Epidermal melanocyte (primary cell): ENCODE results near the gene MAP3K9.
"Not testable (repeated sequence)": the region's sequence is repeated elsewhere in the genome, so short reads cannot be mapped to it uniquely, and the experiment has no call there.

Experiments used
- DNase-seq: peaks from one replicate; pipeline ENCODE4 v3.0.0; 2011; ENCODE audit warnings: low spot score; ENCODE audit not compliant: insufficient read length

The MAP3K9 gene

GRCh38 chr14:70726651-70727375, 82.5 kb downstream of the MAP3K9 start:
- DNase-seq: no peak

- no peak for DNase-seq
These were observed 84.4 kb downstream of the MAP3K9 start for GRCh38 chr14:70724944-70725343.

GRCh38 chr14:70724110-70724509, 85.2 kb downstream of the MAP3K9 start:
- no peak for DNase-seq

GRCh38 chr14:70723276-70723675, 86.0 kb downstream of the MAP3K9 start:
- no peak for DNase-seq

- DNase-seq: no peak
These were observed 86.9 kb downstream of the MAP3K9 start for GRCh38 chr14:70722418-70722817.

GRCh38 chr14:70721542-70721941, 87.8 kb downstream of the MAP3K9 start:
- no peak for DNase-seq

- no peak for DNase-seq
These were observed 90.8 kb downstream of the MAP3K9 start for GRCh38 chr14:70718383-70719118.

GRCh38 chr14:70716958-70717357, 92.4 kb downstream of the MAP3K9 start:
- DNase-seq: no peak

- DNase-seq: no peak
These were observed 92.8 kb downstream of the MAP3K9 start for GRCh38 chr14:70716483-70716882.

GRCh38 chr14:70714055-70714550, 95.2 kb downstream of the MAP3K9 start:
- DNase-seq: peak; percentile 32

- DNase-seq: no peak
These were observed 95.8 kb downstream of the MAP3K9 start for GRCh38 chr14:70713511-70713916.

- DNase-seq: no peak
These were observed 96.2 kb downstream of the MAP3K9 start for GRCh38 chr14:70713096-70713495.

- no peak for DNase-seq
These were observed 97.9 kb downstream of the MAP3K9 start for GRCh38 chr14:70711451-70711850.

- no peak for DNase-seq
These were observed 99.5 kb downstream of the MAP3K9 start for GRCh38 chr14:70709726-70710382.

- DNase-seq: no peak
These were observed 100.4 kb downstream of the MAP3K9 start for GRCh38 chr14:70708717-70709570.

- DNase-seq: no peak
These were observed 101.9 kb downstream of the MAP3K9 start for GRCh38 chr14:70707138-70708038.

GRCh38 chr14:70706177-70706576, 103.1 kb downstream of the MAP3K9 start:
- DNase-seq: no peak

- DNase-seq: no peak
These were observed 104.4 kb downstream of the MAP3K9 start for GRCh38 chr14:70704960-70705359.

GRCh38 chr14:70703621-70704168, 105.6 kb downstream of the MAP3K9 start:
- DNase-seq: not testable (repeated sequence)

GRCh38 chr14:70702161-70702560, 107.2 kb downstream of the MAP3K9 start:
- no peak for DNase-seq
